MCF 10A (cell line): Measurements from ENCODE around the gene NFYC. TPM values are rescaled to one million over a fixed set of nuclear protein-coding genes. Genes with fewer than 3 reads are reported as not detected.

Experiments
- BruUV-seq: library from RNA; stranded (reverse); fragments of 400-500 nt; replicated peaks from 2 replicates; lab custom pipeline; 2021; lab: Mats Ljungman, UMichigan
- CTCF ChIA-PET: fragments of 300-600 bp; sonication (Branson Sonifier 250); formaldehyde crosslinking; extraction: SDS; loops from one replicate; lab custom pipeline; 2021; ENCODE audit warnings: antibody characterized with exemption, inconsistent platforms; lab: Yijun Ruan, JAX
- POLR2A ChIA-PET: fragments of 300-600, 350-650 bp; sonication (Branson Sonifier 250); formaldehyde crosslinking; extraction: SDS; loops from one replicate; lab custom pipeline; 2020; ENCODE audit warnings: antibody characterized with exemption, inconsistent platforms; lab: Yijun Ruan, JAX
- DNase-seq: peaks from one replicate; pipeline ENCODE4 v3.0.0-alpha.2; 2018; ENCODE audit not compliant: unreplicated experiment
- H3K27ac Mint-ChIP-seq: one replicate; pipeline ENCODE4 v1.8.0; 2022; ENCODE audit warnings: mild to moderate bottlenecking, low read depth, mixed read lengths; ENCODE audit not compliant: unreplicated experiment
- H3K27me3 Mint-ChIP-seq: one replicate; pipeline ENCODE4 v1.8.0; 2022; ENCODE audit warnings: mixed read lengths; ENCODE audit not compliant: insufficient read depth, unreplicated experiment
- H3K36me3 Mint-ChIP-seq: one replicate; pipeline ENCODE4 v1.8.0; 2022; ENCODE audit warnings: mild to moderate bottlenecking, moderate library complexity, mixed read lengths; ENCODE audit not compliant: insufficient read depth, unreplicated experiment
- H3K4me1 Mint-ChIP-seq: one replicate; pipeline ENCODE4 v1.8.0; 2022; ENCODE audit warnings: mixed read lengths; ENCODE audit not compliant: insufficient read depth, unreplicated experiment
- H3K4me3 Mint-ChIP-seq: one replicate; pipeline ENCODE4 v1.8.0; 2022; ENCODE audit warnings: mild to moderate bottlenecking, moderate library complexity, mixed read lengths; ENCODE audit not compliant: unreplicated experiment
- H3K9me3 Mint-ChIP-seq: one replicate; pipeline ENCODE4 v1.8.0; 2022; ENCODE audit warnings: mixed read lengths; ENCODE audit not compliant: unreplicated experiment
- CTCF ChIP-seq: fragments of 200-600 bp; IDR thresholded peaks from one replicate; pipeline ENCODE4 v1.8.0; 2022; ENCODE audit warnings: antibody characterized with exemption, mild to moderate bottlenecking; ENCODE audit not compliant: unreplicated experiment
- intact Hi-C: fragments of 100-400 bp; cut with micrococcal nuclease; formaldehyde crosslinking; loops from 2 replicates; pipeline ENCODE4 v1.14.1; 2022
- total RNA-seq: library from RNA; stranded (reverse); gene quantifications from 2 replicates; pipeline ENCODE4 v1.2.3, GENCODE V29; 2022

NFYC gene
- total RNA-seq, 1 experiment from 2014 or later: 69.6 TPM

GRCh38 chr1:40662151-40662550, 29.4 kb upstream of the NFYC start:
- TF ChIP-seq CTCF: no peak
- ChIA-PET POLR2A (interaction anchor here (0.7 to 1.8 kb wide), 4 partner anchors 20 to 47 kb away, joined by 3 to 6 read pairs (median 4); partner anchors contain the start of gene NFYC), CTCF (interaction anchor here (0.6 to 1.9 kb wide), 6 partner anchors 8 to 129 kb away, joined by 3 to 7 read pairs (median 4); no protein-coding TSS in a partner anchor)
- Mint-ChIP-seq H3K4me3 (no peak overlapping the region), H3K9me3 (no peaks in the 10 kb centered on the region), H3K4me1 (peaks cover 18% of the 10 kb centered on the region), H3K27ac (no peak overlapping the region), H3K27me3 (no peaks in the 10 kb centered on the region), H3K36me3 (no peaks in the 10 kb centered on the region)
- no TSS peak for BruUV-seq
- intact Hi-C loops: loop anchor here (10.0 kb wide), 1 partner anchor 517 kb away; no protein-coding TSS in a partner anchor
- DNase-seq: peak; percentile 57

GRCh38 chr1:40662864-40663263, 28.6 kb upstream of the NFYC start:
- POLR2A ChIA-PET: interaction anchor here (1.8 to 2.6 kb wide), 2 partner anchors 28 to 47 kb away, joined by 6 to 12 read pairs; partner anchors contain the start of gene NFYC
- intact Hi-C loops: loop anchor here (10.0 kb wide), 1 partner anchor 518 kb away; no protein-coding TSS in a partner anchor
- H3K27ac Mint-ChIP-seq: peak overlapping the region; percentile 20

GRCh38 chr1:40663324-40664166, 28.0 kb upstream of the NFYC start:
- no peaks in the 10 kb centered on the region for H3K27me3 Mint-ChIP-seq
- H3K36me3 Mint-ChIP-seq: no peaks in the 10 kb centered on the region
- H3K4me3 Mint-ChIP-seq: no peak overlapping the region
- H3K4me1 Mint-ChIP-seq: peaks cover 18% of the 10 kb centered on the region
- POLR2A ChIA-PET: interaction anchor here (0.6 to 2.6 kb wide), 4 partner anchors 17 to 55 kb away, joined by 3 to 12 read pairs (median 4); partner anchors contain the start of gene NFYC
- CTCF ChIA-PET: interaction anchor here (0.6 to 1.4 kb wide), 5 partner anchors 11 to 130 kb away, joined by 3 to 5 read pairs (median 3); partner anchors contain the start of gene NFYC
- BruUV-seq: no TSS peak
- no peaks in the 10 kb centered on the region for H3K9me3 Mint-ChIP-seq
- peak overlapping the region; percentile 20 for H3K27ac Mint-ChIP-seq
- TF ChIP-seq CTCF: no peak
- intact Hi-C loops: loop anchor here (10.0 kb wide), 1 partner anchor 519 kb away; no protein-coding TSS in a partner anchor
- no peak for DNase-seq

More at GRCh38 chr1:40662864-40663263, 28.6 kb upstream of the NFYC start:
- CTCF ChIA-PET: interaction anchor here (0.7 to 1.9 kb wide), 5 partner anchors 10 to 130 kb away, joined by 3 to 5 read pairs (median 3); no protein-coding TSS in a partner anchor
- Mint-ChIP-seq H3K4me1 (peaks cover 18% of the 10 kb centered on the region), H3K27me3 (no peaks in the 10 kb centered on the region), H3K36me3 (no peaks in the 10 kb centered on the region), H3K9me3 (no peaks in the 10 kb centered on the region), H3K4me3 (no peak overlapping the region)
- DNase-seq: peak; percentile 68
- no TSS peak for BruUV-seq
- TF ChIP-seq CTCF: no peak

GRCh38 chr1:40664167-40664537, 27.4 kb upstream of the NFYC start:
- Mint-ChIP-seq H3K36me3 (no peaks in the 10 kb centered on the region), H3K27me3 (no peaks in the 10 kb centered on the region), H3K9me3 (no peaks in the 10 kb centered on the region), H3K27ac (no peak overlapping the region), H3K4me1 (peaks cover 18% of the 10 kb centered on the region), H3K4me3 (no peak overlapping the region)
- no TSS peak for BruUV-seq
- DNase-seq: no peak
- no peak for TF ChIP-seq CTCF
- intact Hi-C loops: loop anchor here (10.0 kb wide), 1 partner anchor 519 kb away; no protein-coding TSS in a partner anchor
- ChIA-PET CTCF (interaction anchor here (0.6 to 0.7 kb wide), 2 partner anchors 28 to 60 kb away, joined by 3 to 5 read pairs; partner anchors contain the start of gene NFYC), POLR2A (interaction anchor here (0.6 to 2.6 kb wide), 2 partner anchors 27 to 56 kb away, joined by 3 to 12 read pairs; partner anchors contain the start of gene NFYC)
